HepG2 (cell line): ENCODE results near the gene AP1G1. TPM values are rescaled to one million over a fixed set of nuclear protein-coding genes. Genes with fewer than 3 reads are reported as not detected.

ENCODE experiments used
- ATAC-seq: fragments of 200-7000 bp; cut with Tn5 transposase; 3 replicates; pipeline ENCODE4 v1.9.1; 2020; ENCODE audit warnings: mild to moderate bottlenecking, moderate library complexity
- BruUV-seq: library from RNA; stranded (reverse); fragments of 400-500 nt; replicated peaks from 2 replicates; lab custom pipeline; 2021; lab: Mats Ljungman, UMichigan
- CTCF ChIA-PET: fragments of 300-600 bp; formaldehyde crosslinking; extraction: SDS; loops from one replicate; lab custom pipeline; 2021; ENCODE audit warnings: low total read pairs, inconsistent platforms, low intra/inter-chr PET ratio; lab: Yijun Ruan, JAX
- POLR2A ChIA-PET: fragments of 350-600 bp; sonication (Branson Sonifier 250); formaldehyde crosslinking; loops from one replicate; lab custom pipeline; 2020; ENCODE audit warnings: antibody characterized with exemption, inconsistent platforms; lab: Yijun Ruan, JAX
- DNase-seq: peaks from one replicate; pipeline ENCODE4 v3.0.0-alpha.2; 2015; ENCODE audit warnings: low spot score
- FAIRE-seq: peaks from 3 replicates; lab custom pipeline; 2011; peaks lifted over from hg19 to GRCh38; lab: Jason Lieb, UNC
- H2AFZ ChIP-seq: one replicate; pipeline ENCODE4 v1.6.1; 2011; ENCODE audit warnings: low read length, inconsistent platforms
- H3K27ac ChIP-seq: fragments of 300-600 bp; 3 replicates; pipeline ENCODE4 v1.8.0; 2011; ENCODE audit warnings: mixed run types, mild to moderate bottlenecking, mixed read lengths, low read length, inconsistent platforms; ENCODE audit not compliant: insufficient read depth; ENCODE audit errors: extremely low read length
- H3K27me3 ChIP-seq, 2 experiments: fragments of 200-600 bp in 1 of 2; 2 replicates in 1 of 2; 3 replicates in 1 of 2; pipeline versions ENCODE4 v1.6.0 to v1.8.0; 2011; ENCODE audit warnings: low read length in 2 of 2, mild to moderate bottlenecking in 2 of 2, moderate library complexity in 2 of 2, inconsistent platforms in 1 of 2; ENCODE audit not compliant: insufficient read depth in 2 of 2, control insufficient read depth in 1 of 2
- H3K36me3 ChIP-seq, 2 experiments: fragments of 200-600 bp in 1 of 2; replicated peaks in 1 of 2; 2 replicates in 1 of 2; 3 replicates in 1 of 2; pipeline versions ENCODE4 v1.5.1 to v1.8.0; 2011; ENCODE audit warnings: low read length in 2 of 2, inconsistent platforms in 1 of 2; ENCODE audit not compliant: insufficient read depth in 2 of 2, control insufficient read depth in 1 of 2
- H3K4me1 ChIP-seq: 2 replicates; pipeline ENCODE4 v1.5.1; 2012; ENCODE audit warnings: low read length, inconsistent platforms; ENCODE audit not compliant: insufficient read depth
- H3K4me2 ChIP-seq: 2 replicates; pipeline ENCODE4 v1.6.0; 2011; ENCODE audit warnings: low read depth, low read length, inconsistent platforms
- H3K4me3 ChIP-seq, 3 experiments: fragments of 200-600 bp in 1 of 3; sonication (generic), shearing (Covaris generic) in 1 of 3; replicated peaks in 1 of 3; 2 replicates each; pipeline ENCODE4 v1.5.1; 2011 to 2016; ENCODE audit warnings: low read length in 3 of 3, inconsistent platforms in 2 of 3, low read depth in 2 of 3, mild to moderate bottlenecking in 2 of 3, control low read depth in 1 of 3, mixed read lengths in 1 of 3; ENCODE audit not compliant: insufficient read depth in 1 of 3
- H3K79me2 ChIP-seq: one replicate; pipeline ENCODE4 v1.6.1; 2011; ENCODE audit warnings: low read length, inconsistent platforms; ENCODE audit not compliant: insufficient read depth
- H3K9ac ChIP-seq: 2 replicates; pipeline ENCODE4 v1.6.0; 2011; ENCODE audit warnings: mild to moderate bottlenecking, low read depth, low read length, inconsistent platforms; ENCODE audit not compliant: insufficient read depth
- H3K9me3 ChIP-seq: 2 replicates; pipeline ENCODE4 v1.5.1; 2012; ENCODE audit warnings: mild to moderate bottlenecking, low read length
- H4K20me1 ChIP-seq: 2 replicates; pipeline ENCODE4 v1.6.0; 2011; ENCODE audit warnings: inconsistent platforms, mild to moderate bottlenecking, low read length, moderate library complexity; ENCODE audit not compliant: insufficient read depth
- AGO2 ChIP-seq: fragments of 200-400 bp; formaldehyde crosslinking; optimal IDR thresholded peaks from 2 replicates; pipeline ENCODE3; 2017; ENCODE audit warnings: mild to moderate bottlenecking, low read depth, low read length, moderate library complexity
- AHR ChIP-seq: IDR thresholded peaks from 2 replicates; pipeline ENCODE4 v1.6.1; 2018; ENCODE audit warnings: missing genetic modification reagents, missing compliant biosample characterization
- CBX2 ChIP-seq, 2 experiments: fragments of 200-600 bp in 1 of 2; sonication (generic); formaldehyde crosslinking in 1 of 2; IDR thresholded peaks; 2 replicates each; pipeline versions ENCODE4 v1.7.0 to v1.8.1; 2018 to 2022; ENCODE audit warnings: low read depth in 2 of 2, low read length in 1 of 2, mild to moderate bottlenecking in 1 of 2, missing genetic modification reagents in 1 of 2
- CREM ChIP-seq, 2 experiments: sonication (generic) in 1 of 2; formaldehyde crosslinking in 1 of 2; IDR thresholded peaks; 2 replicates each; pipeline versions ENCODE4 v1.4.0 to v1.6.1; 2016 to 2020; ENCODE audit warnings: antibody characterized with exemption in 1 of 2, mild to moderate bottlenecking in 1 of 2, missing genetic modification reagents in 1 of 2
- E2F1 ChIP-seq: sonication (generic); formaldehyde crosslinking; IDR thresholded peaks from 2 replicates; pipeline ENCODE4 v1.5.0; 2020; ENCODE audit warnings: missing genetic modification reagents
- IKZF4 ChIP-seq: sonication (generic); formaldehyde crosslinking; IDR thresholded peaks from 2 replicates; pipeline ENCODE4 v1.5.1; 2020; ENCODE audit warnings: borderline replicate concordance, mild to moderate bottlenecking, low read depth, missing genetic modification reagents; ENCODE audit errors: not compliant biosample characterization
- MAFF ChIP-seq: IDR thresholded peaks from 2 replicates; pipeline ENCODE4 v1.6.1; 2011; ENCODE audit warnings: low read depth, low read length, improper control_type of control experiment
- MAFK ChIP-seq, 2 experiments: IDR thresholded peaks in 1 of 2; conservative IDR thresholded peaks in 1 of 2; 2 replicates each; pipeline ENCODE4 v1.6.1; 2011; ENCODE audit warnings: improper control_type of control experiment in 2 of 2, low read length in 2 of 2
- MAX ChIP-seq: IDR thresholded peaks from 2 replicates; pipeline ENCODE4 v1.6.1; 2012; ENCODE audit warnings: inconsistent platforms
- NCOA5 ChIP-seq: sonication (generic); formaldehyde crosslinking; IDR thresholded peaks from 2 replicates; pipeline ENCODE4 v1.4.0; 2020; ENCODE audit warnings: missing genetic modification reagents
- RAD21 ChIP-seq: fragments of 450-650 bp; formaldehyde crosslinking; IDR thresholded peaks from 2 replicates; pipeline ENCODE4 v1.5.0; 2020; ENCODE audit warnings: mild to moderate bottlenecking
- SIX1 ChIP-seq: sonication (generic); formaldehyde crosslinking; IDR thresholded peaks from 2 replicates; pipeline ENCODE4 v1.4.0; 2020; ENCODE audit warnings: missing genetic modification reagents, borderline replicate concordance
- ZNF224 ChIP-seq: sonication (generic); formaldehyde crosslinking; IDR thresholded peaks from 2 replicates; pipeline ENCODE4 v1.5.0; 2020; ENCODE audit warnings: mild to moderate bottlenecking, missing genetic modification reagents
- ZNF543 ChIP-seq: sonication (generic); formaldehyde crosslinking; IDR thresholded peaks from 2 replicates; pipeline ENCODE4 v1.4.0; 2020; ENCODE audit warnings: mild to moderate bottlenecking, missing genetic modification reagents
- ZNF558 ChIP-seq: sonication (generic); formaldehyde crosslinking; IDR thresholded peaks from 2 replicates; pipeline ENCODE4 v1.9.0; 2022; ENCODE audit warnings: mild to moderate bottlenecking, missing genetic modification reagents, borderline replicate concordance
- ZSCAN9 ChIP-seq: IDR thresholded peaks from 2 replicates; pipeline ENCODE4 v1.6.1; 2016; ENCODE audit warnings: borderline replicate concordance
- WGBS: methylation state at CpG from one replicate; pipeline ENCODE4 v1.1.6; 2017; ENCODE audit warnings: low lambda C conversion rate; 5-methylcytosine and 5-hydroxymethylcytosine counted together
- in situ Hi-C: cut with HindIII; loops from 2 replicates; pipeline ENCODE4 v1.10.0; 2017; ENCODE audit warnings: low pct_unique_long_range_greater_than_20kb; ENCODE audit not compliant: extremely low pct_ligation_motif_present
- intact Hi-C: fragments of 100-400 bp; cut with micrococcal nuclease; formaldehyde crosslinking; loops from one replicate; pipeline ENCODE4 v1.10.0; 2022; ENCODE audit not compliant: unreplicated experiment
- polyA plus RNA-seq, 8 experiments: library from polyadenylated mRNA; depleted of rRNA in 3 of 8; stranded (reverse) in 7 of 8; unstranded in 1 of 8; fragments of >200 nt; fragmentation: Illumina TruSeq in 4 of 8; extraction: Trizol in 4 of 8; gene quantifications; 2 replicates each; pipeline versions ENCODE4 v1.2.1 to v1.2.3, GENCODE V29; 2011 to 2016; ENCODE audit warnings: low read depth in 4 of 8, missing spikeins in 1 of 8, mixed read lengths in 1 of 8; ENCODE audit not compliant: insufficient read depth in 1 of 8
- total RNA-seq, 5 experiments: library from RNA; depleted of rRNA; stranded (reverse); fragments of >200 nt; fragmentation: Illumina TruSeq; extraction: Trizol; gene quantifications; 2 replicates each; pipeline ENCODE4 v1.2.3, GENCODE V29; 2016; ENCODE audit warnings: low read depth in 1 of 5

AP1G1 gene
- total and polyA plus RNA-seq, 2 of the 13 experiments (the other 11 are each of a cell fraction or from before 2014, with no cell fraction given): 62.2 to 66.2 TPM

- ATAC-seq (no peak), DNase-seq (no peak), FAIRE-seq (no peak)
- no TSS peak for BruUV-seq
- H3K9ac ChIP-seq: no peak overlapping the region
- H3K36me3 ChIP-seq: peaks cover 28 to 50% of the 10 kb centered on the region in 2 experiments
- no peaks in the 10 kb centered on the region for H3K79me2 ChIP-seq
- ChIA-PET CTCF (no interaction called here), POLR2A (no interaction called here)
- H2AFZ ChIP-seq: no peak overlapping the region
- H3K27me3 ChIP-seq: no peaks in the 10 kb centered on the region
- peaks cover 5% of the 10 kb centered on the region; the same call in 1 of the 2 replicates for H4K20me1 ChIP-seq
- H3K4me2 ChIP-seq: no peak overlapping the region
- H3K9me3 ChIP-seq: no peaks in the 10 kb centered on the region
- H3K4me3 ChIP-seq: no peak overlapping the region
- in situ Hi-C loops: no loop called here
- TF ChIP-seq ZNF543 (CRISPR knock-in tag) (no peak), AHR (CRISPR knock-in tag) (no peak), MAX (no peak), SIX1 (CRISPR knock-in tag) (no peak), AGO2 (no peak), E2F1 (CRISPR knock-in tag) (no peak)
- H3K27ac ChIP-seq: no peak overlapping the region
- WGBS: 95% methylated on average over 2 of the region's 2 CpGs
- peaks cover 17% of the 10 kb centered on the region for H3K4me1 ChIP-seq
- intact Hi-C loops: no loop called here
Observed at GRCh38 chr16:71762186-71762585, 46.4 kb downstream of the AP1G1 start.

- no TSS peak for BruUV-seq
- TF ChIP-seq RAD21 (CRISPR knock-in tag): no peak
- peak; percentile 85 to 87 for TF ChIP-seq MAFK (conservative IDR thresholded peaks at IDR 0.05 in 1 of 2, IDR thresholded peaks at IDR 0.05 in 1 of 2; ENCODE audit: low read length in 2 of 2)
- TF ChIP-seq CBX2 (IDR thresholded peaks at IDR 0.05; ENCODE audit: low read depth, low read length): no peak
- no peak for TF ChIP-seq CBX2 (CRISPR knock-in tag; IDR thresholded peaks at IDR 0.05; ENCODE audit: low read depth)
- TF ChIP-seq IKZF4: no peak
- TF ChIP-seq CREM (IDR thresholded peaks at IDR 0.05): no peak
- TF ChIP-seq CREM (CRISPR knock-in tag; IDR thresholded peaks at IDR 0.05): no peak
- no peak for TF ChIP-seq NCOA5 (CRISPR knock-in tag)
- no peak for TF ChIP-seq ZSCAN9 (CRISPR knock-in tag)
- no peak for TF ChIP-seq ZNF224 (CRISPR knock-in tag)
- no peak for TF ChIP-seq ZNF558
- peak; percentile 82 for TF ChIP-seq MAFF
- TF ChIP-seq, all 625 proteins: peak for 2
- Histone ChIP-seq H3K4me1 (peaks cover 17% of the 10 kb centered on the region), H3K36me3 (peaks cover 28 to 58% of the 10 kb centered on the region in 2 experiments), H3K79me2 (no peaks in the 10 kb centered on the region), H3K27ac (no peak overlapping the region), H3K4me3 (no peak overlapping the region), H3K27me3 (no peaks in the 10 kb centered on the region), H3K9me3 (no peaks in the 10 kb centered on the region), H3K4me2 (no peak overlapping the region), H2AFZ (no peak overlapping the region), H3K9ac (no peak overlapping the region), H4K20me1 (peaks cover 5% of the 10 kb centered on the region; the same call in 1 of the 2 replicates)
- intact Hi-C loops (no loop called here), in situ Hi-C loops (no loop called here)
- WGBS: 96% methylated on average over 2 of the region's 2 CpGs
- ChIA-PET POLR2A (no interaction called here), CTCF (no interaction called here)
- no peak for DNase-seq
- no peak for FAIRE-seq
- ATAC-seq: no peak
Observed at GRCh38 chr16:71761097-71761496, 47.5 kb downstream of the AP1G1 start.
